Astrocyte (in vitro differentiated cells and primary cell): Measurements from ENCODE around the gene TSEN15. TPM values are rescaled to one million over a fixed set of nuclear protein-coding genes. Genes with fewer than 3 reads are reported as not detected.

Experiments used
- DNase-seq: peaks from one replicate; pipeline ENCODE4 v3.0.0-alpha.2; 2010; ENCODE audit warnings: low read depth
- FAIRE-seq: peaks from 2 replicates; lab custom pipeline; 2011; peaks lifted over from hg19 to GRCh38; lab: Jason Lieb, UNC
- H2AFZ ChIP-seq: 2 replicates; pipeline ENCODE4 v1.6.0; 2012; ENCODE audit warnings: low read depth, low read length, inconsistent platforms
- H3K27ac ChIP-seq: 2 replicates; pipeline ENCODE4 v1.5.1; 2011; ENCODE audit warnings: low read depth, low read length, inconsistent platforms
- H3K27me3 ChIP-seq: 2 replicates; pipeline ENCODE4 v1.6.0; 2011; ENCODE audit warnings: low read length, inconsistent platforms; ENCODE audit not compliant: insufficient read depth
- H3K36me3 ChIP-seq: 2 replicates; pipeline ENCODE4 v1.5.1; 2011; ENCODE audit warnings: low read length, inconsistent platforms; ENCODE audit not compliant: insufficient read depth
- H3K4me1 ChIP-seq: 2 replicates; pipeline ENCODE4 v1.5.1; 2011; ENCODE audit warnings: low read length, inconsistent platforms; ENCODE audit not compliant: insufficient read depth
- H3K4me2 ChIP-seq: 2 replicates; pipeline ENCODE4 v1.6.0; 2012; ENCODE audit warnings: low read length, inconsistent platforms
- H3K4me3 ChIP-seq: 2 replicates; pipeline ENCODE4 v1.5.1; 2011; ENCODE audit warnings: low read depth, mild to moderate bottlenecking, low read length, inconsistent platforms; ENCODE audit not compliant: insufficient read depth
- H3K79me2 ChIP-seq: 2 replicates; pipeline ENCODE4 v1.6.0; 2012; ENCODE audit warnings: mild to moderate bottlenecking, low read length, inconsistent platforms; ENCODE audit not compliant: insufficient read depth
- H3K9ac ChIP-seq: 2 replicates; pipeline ENCODE4 v1.6.0; 2012; ENCODE audit warnings: mild to moderate bottlenecking, low read length, inconsistent platforms
- H3K9me3 ChIP-seq: 2 replicates; pipeline ENCODE4 v1.5.1; 2012; ENCODE audit warnings: low read depth, mild to moderate bottlenecking, low read length, inconsistent platforms; ENCODE audit not compliant: insufficient read depth
- H4K20me1 ChIP-seq: 2 replicates; pipeline ENCODE4 v1.6.0; 2012; ENCODE audit warnings: low read length, inconsistent platforms; ENCODE audit not compliant: insufficient read depth
- H3K27ac Mint-ChIP-seq: one replicate; pipeline ENCODE4 v1.8.0; 2021; ENCODE audit warnings: mild to moderate bottlenecking, mixed read lengths; ENCODE audit not compliant: unreplicated experiment
- H3K27me3 Mint-ChIP-seq: one replicate; pipeline ENCODE4 v1.8.0; 2021; ENCODE audit warnings: low read depth, mixed read lengths; ENCODE audit not compliant: unreplicated experiment
- H3K36me3 Mint-ChIP-seq: one replicate; pipeline ENCODE4 v1.8.0; 2021; ENCODE audit warnings: low read depth, mixed read lengths; ENCODE audit not compliant: unreplicated experiment
- H3K4me1 Mint-ChIP-seq: one replicate; pipeline ENCODE4 v1.8.0; 2021; ENCODE audit warnings: low read depth, mixed read lengths; ENCODE audit not compliant: unreplicated experiment
- H3K4me3 Mint-ChIP-seq: one replicate; pipeline ENCODE4 v1.8.0; 2021; ENCODE audit warnings: mild to moderate bottlenecking, moderate library complexity, mixed read lengths; ENCODE audit not compliant: unreplicated experiment
- H3K9me3 Mint-ChIP-seq: one replicate; pipeline ENCODE4 v1.8.0; 2021; ENCODE audit warnings: mild to moderate bottlenecking, mixed read lengths; ENCODE audit not compliant: unreplicated experiment
- CTCF ChIP-seq: IDR thresholded peaks from 2 replicates; pipeline ENCODE4 v1.5.1; 2011; ENCODE audit warnings: low read depth, mild to moderate bottlenecking, inconsistent platforms, low read length, moderate library complexity; ENCODE audit not compliant: insufficient read depth
- EZH2 ChIP-seq: IDR thresholded peaks from 2 replicates; pipeline ENCODE4 v1.6.1; 2012; ENCODE audit warnings: mild to moderate bottlenecking, low read length, inconsistent platforms; ENCODE audit not compliant: insufficient read depth
- total RNA-seq: library from RNA; stranded (reverse); gene quantifications from 2 replicates; pipeline ENCODE4 v1.2.1, GENCODE V29; 2021

The TSEN15 gene
- total RNA-seq, 1 donor from 2014 or later, result 28.0 TPM

- Mint-ChIP-seq H3K27ac (no peak overlapping the region), H3K4me3 (no peak overlapping the region), H3K36me3 (no peaks in the 10 kb centered on the region), H3K9me3 (no peaks in the 10 kb centered on the region), H3K27me3 (no peaks in the 10 kb centered on the region), H3K4me1 (peaks cover 9% of the 10 kb centered on the region)
- H3K9me3 ChIP-seq, result no peaks in the 10 kb centered on the region
- TF ChIP-seq CTCF, result no peak
- TF ChIP-seq EZH2, result no peak
- no peak overlapping the region for H3K4me3 ChIP-seq
- no peaks in the 10 kb centered on the region for H3K79me2 ChIP-seq
- peaks cover 3% of the 10 kb centered on the region for H3K4me1 ChIP-seq
- DNase-seq (no peak), FAIRE-seq (no peak)
- no peaks in the 10 kb centered on the region for H3K36me3 ChIP-seq
- no peaks in the 10 kb centered on the region for H3K27me3 ChIP-seq
- no peak overlapping the region for H2AFZ ChIP-seq
- no peak overlapping the region for H3K27ac ChIP-seq
- H3K9ac ChIP-seq, result no peak overlapping the region
- H4K20me1 ChIP-seq, result no peaks in the 10 kb centered on the region
- H3K4me2 ChIP-seq, result no peak overlapping the region
Observed at GRCh38 chr1:184020328-184020727, 31.2 kb upstream of the TSEN15 start.

- peaks cover 8% of the 10 kb centered on the region for H3K4me1 ChIP-seq
- no peak overlapping the region for H3K4me3 Mint-ChIP-seq
Observed at GRCh38 chr1:184020855-184021254, 30.7 kb upstream of the TSEN15 start.

More at GRCh38 chr1:184020855-184021254, 30.7 kb upstream of the TSEN15 start:
- Histone ChIP-seq H3K27me3 (no peaks in the 10 kb centered on the region), H2AFZ (no peak overlapping the region), H3K9me3 (no peaks in the 10 kb centered on the region), H3K4me2 (no peak overlapping the region), H4K20me1 (no peaks in the 10 kb centered on the region), H3K4me3 (no peak overlapping the region), H3K9ac (no peak overlapping the region), H3K36me3 (no peaks in the 10 kb centered on the region), H3K79me2 (no peaks in the 10 kb centered on the region), H3K27ac (no peak overlapping the region)
- H3K27ac Mint-ChIP-seq, result no peak overlapping the region
- no peaks in the 10 kb centered on the region for H3K9me3 Mint-ChIP-seq
- TF ChIP-seq CTCF (no peak), EZH2 (no peak)
- FAIRE-seq (no peak), DNase-seq (no peak)
- H3K27me3 Mint-ChIP-seq, result no peaks in the 10 kb centered on the region
- H3K36me3 Mint-ChIP-seq, result no peaks in the 10 kb centered on the region
- peaks cover 9% of the 10 kb centered on the region for H3K4me1 Mint-ChIP-seq
